Fibroblast of lung (primary cell): ENCODE measurements around the gene LITAF. TPM values are rescaled to one million over a fixed set of nuclear protein-coding genes. Genes with fewer than 3 reads are reported as not detected.

Source experiments
- DNase-seq, 2 donors: peaks; one replicate each; pipeline versions ENCODE4 v3.0.0 to v3.0.0-alpha.2; 2010; ENCODE audit warnings: low read depth in 2 of 2
- H2AFZ ChIP-seq: 2 replicates; pipeline ENCODE4 v1.5.1; 2012; ENCODE audit warnings: low read length, control low read depth, inconsistent platforms
- H3K27ac ChIP-seq: 2 replicates; pipeline ENCODE4 v1.5.1; 2011; ENCODE audit warnings: low read length, control low read depth; ENCODE audit not compliant: insufficient read depth
- H3K27me3 ChIP-seq: 2 replicates; pipeline ENCODE4 v1.5.1; 2011; ENCODE audit warnings: mild to moderate bottlenecking, low read length; ENCODE audit not compliant: control insufficient read depth, insufficient read depth
- H3K36me3 ChIP-seq: 2 replicates; pipeline ENCODE4 v1.5.1; 2011; ENCODE audit warnings: low read length; ENCODE audit not compliant: control insufficient read depth, insufficient read depth
- H3K4me1 ChIP-seq: 2 replicates; pipeline ENCODE4 v1.5.1; 2011; ENCODE audit warnings: low read length; ENCODE audit not compliant: control insufficient read depth, insufficient read depth; ENCODE audit errors: extremely low read depth
- H3K4me2 ChIP-seq: 2 replicates; pipeline ENCODE4 v1.5.1; 2011; ENCODE audit warnings: low read length, control low read depth; ENCODE audit not compliant: insufficient read depth; ENCODE audit errors: extremely low read depth
- H3K4me3 ChIP-seq, 4 experiments: fragments of 200-600 bp in 1 of 4; sonication (generic) in 1 of 4; replicated peaks in 1 of 4; 2 replicates each; pipeline ENCODE4 v1.5.1; 2011 to 2016; ENCODE audit warnings: low read length in 4 of 4, low read depth in 3 of 4, mild to moderate bottlenecking in 3 of 4, control low read depth in 2 of 4, inconsistent platforms in 1 of 4, mixed read lengths in 1 of 4; ENCODE audit not compliant: insufficient read depth in 1 of 4; ENCODE audit errors: control extremely low read depth in 1 of 4
- H3K79me2 ChIP-seq: 2 replicates; pipeline ENCODE4 v1.5.1; 2012; ENCODE audit warnings: mild to moderate bottlenecking, low read length, inconsistent platforms; ENCODE audit not compliant: control insufficient read depth, insufficient read depth
- H3K9ac ChIP-seq: 2 replicates; pipeline ENCODE4 v1.5.1; 2011; ENCODE audit warnings: mild to moderate bottlenecking, low read length, control low read depth; ENCODE audit not compliant: insufficient read depth
- H3K9me3 ChIP-seq: 2 replicates; pipeline ENCODE4 v1.5.1; 2012; ENCODE audit warnings: low read depth, low read length; ENCODE audit not compliant: control insufficient read depth, insufficient read depth
- H4K20me1 ChIP-seq: 2 replicates; pipeline ENCODE4 v1.5.1; 2011; ENCODE audit warnings: low read length; ENCODE audit not compliant: control insufficient read depth, insufficient read depth; ENCODE audit errors: extremely low read depth
- EZH2 ChIP-seq: IDR thresholded peaks from 2 replicates; pipeline ENCODE4 v1.5.1; 2012; ENCODE audit warnings: low read length, control low read depth, mild to moderate bottlenecking; ENCODE audit errors: missing control alignments
- polyA plus RNA-seq, 2 donors: library from polyadenylated mRNA; depleted of rRNA in 1 of 2; stranded (reverse) in 1 of 2; unstranded in 1 of 2; fragments of >200 nt; gene quantifications; 2 replicates each; pipeline ENCODE4 v1.2.1, GENCODE V29; 2011 to 2012; ENCODE audit warnings: missing spikeins in 1 of 2
- total RNA-seq: library from RNA; depleted of rRNA; stranded (reverse); fragments of >200 nt; gene quantifications from 2 replicates; pipeline ENCODE4 v1.2.1, GENCODE V29; 2014
- TF ChIP-seq, protein P1 (sequence below), 2 donors: IDR thresholded peaks in 1 of 2; conservative IDR thresholded peaks in 1 of 2; 1 replicate in 1 of 2; 2 replicates in 1 of 2; pipeline ENCODE4 v1.5.1; 2011 to 2012; ENCODE audit warnings: low read length in 2 of 2, control low read depth in 1 of 2, inconsistent platforms in 1 of 2, low read depth in 1 of 2, mild to moderate bottlenecking in 1 of 2

LITAF gene
- total and polyA plus RNA-seq, 2 donors (not counting 1 experiment from before 2014, with no cell fraction given): 79.6 to 162 TPM

- TF ChIP-seq, protein P1, sequence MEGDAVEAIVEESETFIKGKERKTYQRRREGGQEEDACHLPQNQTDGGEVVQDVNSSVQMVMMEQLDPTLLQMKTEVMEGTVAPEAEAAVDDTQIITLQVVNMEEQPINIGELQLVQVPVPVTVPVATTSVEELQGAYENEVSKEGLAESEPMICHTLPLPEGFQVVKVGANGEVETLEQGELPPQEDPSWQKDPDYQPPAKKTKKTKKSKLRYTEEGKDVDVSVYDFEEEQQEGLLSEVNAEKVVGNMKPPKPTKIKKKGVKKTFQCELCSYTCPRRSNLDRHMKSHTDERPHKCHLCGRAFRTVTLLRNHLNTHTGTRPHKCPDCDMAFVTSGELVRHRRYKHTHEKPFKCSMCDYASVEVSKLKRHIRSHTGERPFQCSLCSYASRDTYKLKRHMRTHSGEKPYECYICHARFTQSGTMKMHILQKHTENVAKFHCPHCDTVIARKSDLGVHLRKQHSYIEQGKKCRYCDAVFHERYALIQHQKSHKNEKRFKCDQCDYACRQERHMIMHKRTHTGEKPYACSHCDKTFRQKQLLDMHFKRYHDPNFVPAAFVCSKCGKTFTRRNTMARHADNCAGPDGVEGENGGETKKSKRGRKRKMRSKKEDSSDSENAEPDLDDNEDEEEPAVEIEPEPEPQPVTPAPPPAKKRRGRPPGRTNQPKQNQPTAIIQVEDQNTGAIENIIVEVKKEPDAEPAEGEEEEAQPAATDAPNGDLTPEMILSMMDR (conservative IDR thresholded peaks at IDR 0.05 in 1 of 2, IDR thresholded peaks at IDR 0.05 in 1 of 2; ENCODE audit: low read depth in 1 of 2, low read length in 2 of 2): no peak
- TF ChIP-seq EZH2: no peak
- Histone ChIP-seq H3K9me3 (no peaks in the 10 kb centered on the region), H3K27ac (no peak overlapping the region), H3K4me1 (peaks cover 8% of the 10 kb centered on the region), H3K4me2 (no peak overlapping the region), H3K27me3 (no peaks in the 10 kb centered on the region), H2AFZ (no peak overlapping the region), H4K20me1 (no peaks in the 10 kb centered on the region), H3K36me3 (no peaks in the 10 kb centered on the region), H3K9ac (no peak overlapping the region), H3K79me2 (no peaks in the 10 kb centered on the region), H3K4me3 (no peak overlapping the region)
- no peak for DNase-seq
Measured at GRCh38 chr16:11618107-11618717, 31.5 kb upstream of the LITAF start.

DNA sequence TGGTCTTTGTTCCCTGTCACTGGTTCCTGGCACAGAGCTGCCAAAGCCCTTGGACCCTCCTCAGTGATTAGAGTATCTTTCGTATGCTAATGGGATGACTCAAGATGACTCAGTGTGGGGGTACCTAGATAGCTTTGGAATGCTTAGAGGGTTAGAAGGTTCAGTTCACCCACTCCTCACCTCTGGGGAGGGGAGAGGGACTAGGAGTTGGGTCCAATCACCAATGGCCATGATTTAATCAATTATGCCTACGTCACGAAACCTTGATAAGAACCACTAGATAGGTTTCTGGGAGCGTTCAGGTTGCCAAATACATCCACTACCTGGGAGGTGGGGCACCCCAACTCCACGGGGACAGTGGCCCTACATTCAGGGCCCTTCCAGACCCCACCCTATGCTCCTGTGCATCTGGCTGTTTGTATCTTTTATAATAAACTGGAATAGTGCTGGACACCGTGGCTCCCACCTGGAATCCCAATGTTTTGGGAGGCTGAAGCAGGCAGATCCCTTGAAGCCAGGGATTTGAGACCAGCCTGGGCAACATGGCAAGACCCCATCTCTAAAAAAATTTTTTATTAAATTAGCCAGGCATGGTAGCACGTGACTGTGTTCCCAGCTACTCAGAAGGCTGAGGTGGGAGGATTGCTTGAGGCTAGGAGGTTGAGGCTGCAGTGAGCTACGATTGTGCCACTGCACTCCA lies 29.2 kb upstream of the LITAF start:
- no peaks in the 10 kb centered on the region for H3K79me2 ChIP-seq
- no peak overlapping the region for H3K4me2 ChIP-seq
- H3K9ac ChIP-seq: no peak overlapping the region
- no peak for TF ChIP-seq EZH2
- TF ChIP-seq, protein P1 (conservative IDR thresholded peaks at IDR 0.05 in 1 of 2, IDR thresholded peaks at IDR 0.05 in 1 of 2; ENCODE audit: low read depth in 1 of 2, low read length in 2 of 2): no peak
- no peaks in the 10 kb centered on the region for H4K20me1 ChIP-seq
- DNase-seq: peak in 1 of 2 donors; percentile 54
- H3K27ac ChIP-seq: no peak overlapping the region
- H3K36me3 ChIP-seq: no peaks in the 10 kb centered on the region
- no peak overlapping the region for H3K4me3 ChIP-seq
- H3K9me3 ChIP-seq: no peaks in the 10 kb centered on the region
- H3K27me3 ChIP-seq: no peaks in the 10 kb centered on the region
- H3K4me1 ChIP-seq: no peaks in the 10 kb centered on the region
- H2AFZ ChIP-seq: no peak overlapping the region

GRCh38 chr16:11614587-11615175 lies 28.0 kb upstream of the LITAF start:
- Histone ChIP-seq H3K79me2 (no peaks in the 10 kb centered on the region), H3K4me1 (no peaks in the 10 kb centered on the region), H3K9me3 (no peaks in the 10 kb centered on the region), H3K36me3 (no peaks in the 10 kb centered on the region), H3K4me2 (no peak overlapping the region), H3K27ac (no peak overlapping the region), H3K9ac (no peak overlapping the region), H3K27me3 (no peaks in the 10 kb centered on the region), H2AFZ (no peak overlapping the region), H3K4me3 (no peak overlapping the region), H4K20me1 (no peaks in the 10 kb centered on the region)
- no peak for TF ChIP-seq EZH2
- TF ChIP-seq, protein P1 (conservative IDR thresholded peaks at IDR 0.05 in 1 of 2, IDR thresholded peaks at IDR 0.05 in 1 of 2; ENCODE audit: low read depth in 1 of 2, low read length in 2 of 2): no peak
- DNase-seq: peak in 1 of 2 donors; percentile 23
